ENCODE data around the gene UGT2B10.
"Not testable (repeated sequence)": the region's sequence is repeated elsewhere in the genome, so short reads cannot be mapped to it uniquely, and the experiment has no call there.

The UGT2B10 gene

DNA sequence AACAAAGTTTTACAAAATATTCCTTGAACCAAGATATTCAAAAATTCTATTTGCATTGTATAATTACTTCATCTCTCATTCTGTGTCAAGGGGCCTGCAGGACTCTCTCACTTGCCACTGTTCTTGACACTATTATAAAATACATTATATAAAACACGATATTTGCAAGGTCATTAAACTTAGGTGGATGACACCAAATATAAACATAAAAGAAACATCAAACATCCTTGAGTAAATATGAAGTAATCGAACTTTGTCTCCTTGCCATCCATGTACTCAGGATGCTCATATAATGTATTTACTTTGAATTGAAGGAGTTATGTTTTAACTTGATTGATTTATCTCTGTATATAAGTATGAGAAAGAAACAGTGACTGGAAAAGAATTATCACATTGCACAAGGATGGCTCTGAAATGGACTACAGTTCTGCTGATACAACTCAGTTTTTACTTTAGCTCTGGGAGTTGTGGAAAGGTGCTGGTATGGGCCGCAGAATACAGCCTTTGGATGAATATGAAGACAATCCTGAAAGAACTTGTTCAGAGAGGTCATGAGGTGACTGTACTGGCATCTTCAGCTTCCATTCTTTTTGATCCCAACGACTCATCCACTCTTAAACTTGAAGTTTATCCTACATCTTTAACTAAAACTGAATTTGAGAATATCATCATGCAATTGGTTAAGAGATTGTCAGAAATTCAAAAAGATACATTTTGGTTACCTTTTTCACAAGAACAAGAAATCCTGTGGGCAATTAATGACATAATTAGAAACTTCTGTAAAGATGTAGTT lies at the start of gene UGT2B10:
Gene UGT2B10 (plus strand): TSS at position 378 of the 793 bp plus-strand sequence. CDS start 26 bp downstream, at position 404.
- not testable (repeated sequence) for DNase-seq

DNA sequence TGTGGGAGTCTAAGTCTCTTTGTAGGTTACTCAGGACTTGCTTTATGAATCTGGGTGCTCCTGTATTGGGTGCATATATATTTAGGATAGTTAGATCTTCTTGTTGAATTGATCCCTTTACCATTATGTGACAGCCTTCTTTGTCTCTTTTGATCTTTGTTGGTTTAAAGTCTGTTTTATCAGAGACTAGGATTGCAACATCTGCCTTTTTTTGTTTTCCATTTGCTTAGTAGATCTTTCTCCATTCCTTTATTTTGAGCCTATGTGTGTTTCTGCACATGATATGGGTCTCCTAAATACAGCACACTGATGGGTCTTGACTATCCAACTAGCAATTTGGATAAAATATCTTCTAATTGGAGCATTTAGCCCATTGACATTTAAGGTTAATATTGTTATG lies 44.0 kb upstream of the UGT2B10 start:
- not testable (repeated sequence) for DNase-seq

DNA sequence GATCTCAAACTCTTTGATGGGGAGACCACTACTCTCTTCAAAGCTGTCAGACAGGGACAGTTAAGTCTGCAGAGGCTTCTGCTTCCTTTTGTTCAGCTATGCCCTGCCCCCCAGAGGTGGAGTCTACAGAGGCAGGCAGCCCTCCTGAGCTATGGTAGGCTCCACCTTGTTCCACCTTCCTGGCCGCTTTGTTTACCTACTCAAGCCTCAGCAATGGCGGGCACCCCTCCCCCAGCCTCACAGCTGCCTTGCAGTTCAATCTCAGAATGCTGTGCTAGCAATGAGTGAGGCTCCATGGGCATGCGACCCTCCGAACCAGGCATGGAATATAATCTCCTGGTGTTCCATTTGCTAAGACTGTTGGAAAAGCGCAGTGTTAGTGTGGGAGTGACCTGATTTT lies 42.1 kb upstream of the UGT2B10 start:
- no peak for DNase-seq

DNA sequence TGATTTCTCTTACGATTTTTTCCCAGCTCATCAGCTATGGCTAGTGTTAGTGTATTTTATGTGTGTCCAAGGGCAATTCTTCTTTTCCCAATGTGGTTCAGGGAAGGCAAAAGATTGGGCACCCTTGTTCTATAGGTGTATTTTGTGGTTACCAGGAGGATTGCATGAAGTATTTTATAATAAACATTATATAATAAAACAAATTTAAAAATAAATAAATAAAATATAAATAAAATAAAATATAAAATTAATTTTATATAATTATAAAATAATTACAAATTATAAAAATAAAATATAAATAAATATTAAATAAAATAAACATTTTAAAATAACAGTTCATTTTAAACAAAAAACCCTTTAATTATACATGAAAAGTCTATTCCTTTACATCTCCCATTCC lies 35.6 kb upstream of the UGT2B10 start:
- DNase-seq = no peak

DNA sequence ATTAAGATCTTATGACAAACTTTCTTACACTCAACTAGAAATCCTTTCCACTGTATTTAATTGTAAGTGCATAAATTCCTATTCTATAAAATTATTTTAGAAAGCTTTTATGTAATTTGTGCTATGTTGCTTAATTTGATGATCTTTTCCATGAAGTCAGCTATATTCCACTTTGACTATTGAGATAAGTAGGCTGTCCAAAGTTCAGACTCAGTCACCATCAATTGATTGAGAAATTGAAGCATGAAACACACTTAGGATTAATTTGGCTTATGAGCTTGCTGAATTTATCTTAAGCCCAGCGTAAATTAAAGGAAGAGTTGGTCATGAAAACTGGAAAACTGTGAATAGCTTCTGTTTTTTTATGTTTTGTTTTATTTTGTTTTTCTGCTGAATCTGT lies 18.7 kb upstream of the UGT2B10 start:
- no peak for DNase-seq

DNA sequence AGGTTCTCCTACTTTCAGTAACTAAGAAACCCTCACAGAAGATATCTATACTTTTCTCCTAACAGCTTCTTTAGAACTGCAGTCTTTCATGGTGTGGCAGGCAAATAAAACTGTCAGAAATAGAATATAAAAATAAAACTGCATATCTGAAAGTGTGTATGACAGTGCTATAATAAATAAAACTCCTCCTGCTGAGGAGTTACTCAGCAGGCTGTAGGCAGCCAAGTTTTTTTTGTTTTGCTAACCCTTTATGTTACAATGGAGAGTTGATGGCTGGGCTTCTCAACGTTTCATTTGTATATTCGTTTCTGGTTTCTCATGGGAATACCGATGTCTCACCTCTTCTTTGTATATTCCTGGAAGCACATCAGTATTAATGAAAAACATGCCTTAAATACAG lies 18.2 kb upstream of the UGT2B10 start:
- DNase-seq = no peak

DNA sequence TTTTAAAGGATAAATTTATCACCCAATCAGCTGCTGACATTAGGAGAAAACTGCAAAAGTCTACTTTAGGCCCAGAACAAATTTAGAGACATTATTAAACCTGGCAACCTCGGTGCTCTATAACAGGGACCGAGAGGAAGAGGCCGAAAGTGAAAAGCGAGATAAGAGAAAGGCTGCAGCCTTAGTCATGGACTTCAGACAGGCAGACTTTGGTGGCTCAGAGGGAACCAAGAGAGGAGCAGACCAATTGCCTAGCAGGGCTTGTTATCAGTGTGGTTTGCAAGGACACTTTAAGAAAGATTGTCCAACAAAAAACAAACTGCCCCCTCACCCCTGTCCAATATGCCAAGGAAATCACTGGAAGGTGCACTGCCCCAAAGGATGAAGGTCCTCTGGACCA lies 12.8 kb upstream of the UGT2B10 start:
- DNase-seq = no peak

DNA sequence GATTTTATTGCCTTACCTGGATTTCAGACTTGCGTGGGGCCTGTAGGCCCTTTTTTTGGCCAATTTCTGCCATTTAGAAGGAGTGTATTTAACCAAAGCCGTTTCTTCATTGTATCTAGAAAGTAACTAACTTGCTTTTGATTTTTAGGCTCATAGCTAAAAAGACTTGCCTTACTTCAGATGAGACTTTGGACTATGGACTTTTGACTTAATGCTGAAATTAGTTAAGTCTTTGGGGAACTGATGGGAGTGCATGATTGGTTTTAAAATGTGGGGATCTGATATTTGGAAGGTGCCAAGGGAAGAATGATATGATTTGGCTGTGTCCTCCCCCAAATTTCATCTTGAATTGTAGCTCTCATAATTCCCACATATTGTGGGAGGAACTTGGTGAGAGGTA lies 7.7 kb upstream of the UGT2B10 start:
- DNase-seq = no peak

DNA sequence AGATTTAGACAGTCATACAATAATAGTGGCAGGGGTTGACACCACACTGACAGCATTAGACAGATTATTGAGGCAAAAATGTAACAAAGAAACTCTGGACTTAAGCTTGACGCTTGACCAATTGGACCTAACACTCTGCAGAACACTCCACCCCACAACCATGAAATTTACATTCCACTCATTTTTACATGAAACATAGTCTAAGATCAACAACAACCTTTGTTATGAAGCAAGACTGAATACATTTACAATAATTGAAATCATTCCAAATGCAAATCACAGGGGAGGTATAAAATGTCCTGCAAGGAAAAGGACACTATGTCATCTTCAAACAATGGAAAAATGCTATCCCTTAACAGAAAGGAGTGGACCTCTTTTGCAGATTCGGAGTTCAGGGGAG lies 4.9 kb upstream of the UGT2B10 start:
- DNase-seq = no peak

DNA sequence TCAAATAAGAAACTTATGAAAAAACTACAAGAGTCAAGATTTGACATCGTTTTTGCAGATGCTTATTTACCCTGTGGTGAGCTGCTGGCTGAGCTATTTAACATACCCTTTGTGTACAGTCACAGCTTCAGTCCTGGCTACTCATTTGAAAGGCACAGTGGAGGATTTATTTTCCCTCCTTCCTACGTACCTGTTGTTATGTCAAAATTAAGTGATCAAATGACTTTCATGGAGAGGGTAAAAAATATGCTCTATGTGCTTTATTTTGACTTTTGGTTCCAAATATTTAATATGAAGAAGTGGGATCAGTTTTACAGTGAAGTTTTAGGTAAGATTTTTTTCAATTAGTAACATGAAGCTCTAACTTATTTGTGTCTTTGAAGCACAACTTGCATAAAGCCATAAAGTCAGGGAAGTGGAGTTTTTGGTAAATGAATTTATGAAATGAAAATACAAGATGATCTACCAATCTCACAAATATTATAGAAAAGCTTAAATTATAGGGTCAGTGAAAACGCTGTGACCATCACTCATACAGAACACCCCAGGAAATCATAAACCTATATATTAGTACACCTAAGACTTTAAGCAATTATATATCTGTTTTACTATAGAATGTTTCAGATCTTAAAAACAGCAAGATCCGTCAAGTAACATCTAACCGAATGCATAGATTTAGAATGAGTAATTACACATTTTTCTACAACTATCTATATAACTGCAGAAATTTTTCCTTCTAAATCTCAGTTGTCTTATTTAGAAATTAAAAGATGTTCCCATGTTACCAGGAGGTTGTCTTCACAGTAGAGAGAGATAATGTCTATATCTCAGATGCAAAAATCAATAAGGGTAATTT lies 844 bp downstream of the UGT2B10 start:
- DNase-seq = not testable (repeated sequence)

DNA sequence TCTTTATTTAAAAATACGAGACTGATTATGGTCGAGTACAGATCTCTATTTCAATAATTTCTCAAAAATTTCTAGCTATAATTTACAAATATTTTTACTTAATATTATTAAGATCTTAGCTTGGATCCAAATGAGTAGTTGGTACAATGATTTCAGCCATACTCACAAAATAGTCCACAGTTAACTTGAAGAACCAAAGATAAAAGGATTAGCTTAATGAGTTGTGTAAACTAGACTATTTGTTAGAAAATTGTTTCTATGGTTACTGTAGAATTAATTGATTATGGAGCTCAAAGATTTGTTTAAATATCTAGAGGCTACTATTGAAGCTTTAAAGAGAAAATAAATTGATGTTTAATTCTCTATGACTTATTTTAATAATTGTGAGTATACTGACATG lies 1.6 kb downstream of the UGT2B10 start:
- no peak for DNase-seq

DNA sequence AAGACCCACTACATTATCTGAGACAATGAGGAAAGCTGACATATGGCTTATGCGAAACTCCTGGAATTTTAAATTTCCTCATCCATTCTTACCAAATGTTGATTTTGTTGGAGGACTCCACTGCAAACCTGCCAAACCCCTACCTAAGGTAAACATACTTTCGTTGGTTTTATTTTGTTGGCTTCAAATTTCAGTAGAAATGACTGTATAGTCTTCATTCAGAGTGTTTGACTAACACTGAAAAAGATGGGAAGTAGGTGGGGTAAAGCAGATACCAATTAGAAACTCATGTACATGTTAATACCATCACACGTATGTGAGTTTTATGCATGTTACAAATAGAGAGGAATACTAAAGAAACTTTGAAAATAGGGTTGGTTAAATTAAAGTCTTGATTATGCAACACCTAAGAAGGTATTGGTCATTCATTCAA lies 2.3 kb downstream of the UGT2B10 start:
- not testable (repeated sequence) for DNase-seq

DNA sequence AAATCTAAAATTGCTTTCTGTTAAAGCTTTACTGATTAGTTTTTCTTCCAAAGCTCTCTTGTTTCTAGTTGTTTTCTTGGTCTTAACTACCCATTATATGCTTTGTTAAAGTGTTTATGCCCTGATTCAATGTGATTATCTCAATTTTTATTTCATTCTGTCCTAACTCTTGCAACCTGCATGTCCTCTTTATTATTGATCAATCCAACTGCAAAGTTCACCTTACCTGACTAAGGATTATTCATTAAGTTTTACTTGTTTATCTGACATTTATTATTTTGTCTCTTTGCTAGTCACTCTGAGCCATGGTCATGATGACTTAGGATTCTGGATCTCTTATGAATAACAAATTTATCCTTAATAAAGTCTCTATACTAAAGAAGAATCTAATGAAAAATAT lies 15.8 kb downstream of the UGT2B10 start:
- no peak for DNase-seq

DNA sequence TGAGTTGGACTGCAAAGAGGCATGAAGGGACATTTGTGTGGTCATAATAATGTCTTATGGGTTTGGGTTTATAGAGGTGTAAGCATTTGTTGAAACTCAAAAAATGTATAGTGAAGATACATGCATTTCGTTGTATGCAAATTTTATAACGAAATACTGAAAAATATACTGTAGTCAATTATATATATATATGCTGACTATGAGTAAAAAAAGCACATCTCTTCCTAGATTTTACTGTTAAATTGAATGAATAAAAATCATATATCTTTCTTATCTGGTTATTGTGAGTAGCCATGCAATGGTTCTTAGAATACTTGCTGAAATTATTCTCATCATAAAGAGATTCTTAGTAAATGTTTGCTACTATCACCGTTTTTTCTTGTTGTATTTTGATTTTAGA lies 34.5 kb downstream of the UGT2B10 start:
- DNase-seq = no peak

DNA sequence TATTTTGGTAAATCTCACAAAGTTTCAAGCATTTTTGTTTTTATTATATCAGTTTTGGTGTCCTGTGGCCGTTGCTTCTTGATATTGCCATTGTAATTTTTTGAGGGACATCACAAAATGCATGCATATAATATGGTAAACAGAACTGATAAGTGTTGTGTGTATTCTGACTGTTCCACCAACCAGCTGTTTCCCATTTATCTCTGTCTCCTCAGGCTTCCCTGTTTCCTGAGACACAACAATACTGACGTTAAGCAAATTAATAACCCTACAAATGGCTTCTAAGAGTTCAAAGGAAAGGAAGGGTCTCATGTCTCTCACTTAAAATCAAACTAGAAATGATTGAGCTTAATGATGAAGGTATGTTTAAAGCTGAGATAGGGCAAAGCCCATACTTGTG lies 40.0 kb downstream of the UGT2B10 start:
- DNase-seq = no peak

DNA sequence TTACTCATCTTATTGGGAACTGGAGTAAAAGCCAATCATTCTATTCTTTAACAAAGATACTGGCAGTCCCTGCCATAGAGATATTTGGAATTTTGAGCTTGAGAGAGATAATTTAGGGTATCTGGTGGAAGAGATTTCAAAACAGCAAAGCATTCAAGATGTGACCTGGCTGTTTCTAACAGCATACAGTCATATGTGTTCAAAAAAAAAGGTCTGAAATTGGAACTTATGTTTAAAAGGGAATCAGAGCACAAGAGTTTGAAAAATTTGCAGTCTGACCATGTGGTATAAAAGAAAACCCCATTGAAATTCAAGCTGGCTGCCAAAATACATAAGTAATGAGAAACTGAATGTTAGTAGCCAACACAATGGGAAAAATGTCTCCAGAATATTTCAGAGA lies 42.2 kb downstream of the UGT2B10 start:
- DNase-seq = no peak

DNA sequence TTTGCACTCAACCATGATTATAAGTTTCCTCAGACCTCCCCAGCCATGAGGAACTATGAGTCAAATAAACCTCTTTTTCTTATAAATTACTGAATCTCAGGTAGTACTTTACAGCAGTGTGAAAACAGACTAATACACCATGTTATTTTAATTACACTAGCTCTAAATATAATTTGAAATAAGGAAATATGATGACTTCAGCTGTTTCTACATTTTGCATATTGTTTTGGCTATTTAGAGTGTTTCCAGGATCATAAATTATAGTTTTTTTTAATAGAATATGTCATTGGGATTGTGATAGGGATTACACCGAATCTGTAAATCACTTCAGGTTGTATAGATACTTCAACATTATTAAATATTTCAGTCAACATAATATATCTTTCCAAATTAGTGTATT lies 43.9 kb downstream of the UGT2B10 start:
- no peak for DNase-seq

DNA sequence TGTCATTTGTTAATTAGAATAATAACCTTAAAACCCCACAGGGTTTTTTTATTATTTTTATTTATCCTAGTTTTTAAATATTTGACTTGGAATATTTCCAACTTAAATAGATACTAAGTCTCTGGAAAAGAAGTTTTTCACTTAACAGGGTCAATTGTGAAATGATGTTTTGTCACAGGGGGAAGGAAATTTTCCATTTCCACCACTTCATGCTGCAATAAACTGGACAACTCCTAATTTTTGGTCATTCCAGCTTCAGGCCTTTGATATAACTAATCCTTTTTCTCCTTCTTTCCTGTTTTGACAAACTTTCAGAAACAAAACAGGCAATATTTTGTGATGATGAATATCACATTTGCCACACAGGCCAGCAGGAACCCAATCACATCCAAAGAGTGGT lies 45.3 kb downstream of the UGT2B10 start:
- no peak for DNase-seq

DNA sequence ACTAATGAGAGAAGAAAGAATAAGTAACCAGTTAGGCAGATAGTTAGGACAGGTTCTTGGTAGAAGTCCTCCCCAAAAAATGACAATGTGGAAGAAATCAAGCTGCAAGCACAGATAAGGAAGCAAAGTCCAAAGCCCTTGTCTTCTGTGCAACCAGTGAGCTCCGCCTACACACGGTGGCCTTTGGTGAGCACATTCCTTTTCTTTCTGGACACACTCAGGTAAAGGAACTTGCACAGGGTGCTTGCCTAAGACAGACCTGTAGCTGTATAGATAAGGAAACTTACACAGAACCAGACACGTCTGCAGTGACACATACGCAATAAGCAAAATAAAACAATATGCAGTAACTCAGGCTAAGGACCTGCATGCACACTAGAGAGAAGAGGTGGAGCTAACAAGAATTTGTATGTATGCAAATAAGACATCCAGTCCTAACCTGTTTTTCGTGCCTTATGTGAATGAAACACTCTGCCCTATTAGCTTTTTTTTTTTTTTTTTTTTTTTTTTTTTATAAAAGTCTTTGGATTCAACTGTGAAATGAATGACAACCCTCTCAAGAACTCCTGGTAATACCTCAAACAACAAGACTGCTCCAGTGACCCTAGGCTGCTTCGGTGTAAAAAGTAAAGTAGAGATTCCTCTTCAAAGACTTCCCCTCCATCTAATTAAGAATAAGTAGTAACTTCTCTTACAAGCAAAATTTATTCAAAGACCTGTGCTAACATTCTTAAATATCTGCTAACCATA lies 48.8 kb downstream of the UGT2B10 start:
- no peak for DNase-seq

DNA sequence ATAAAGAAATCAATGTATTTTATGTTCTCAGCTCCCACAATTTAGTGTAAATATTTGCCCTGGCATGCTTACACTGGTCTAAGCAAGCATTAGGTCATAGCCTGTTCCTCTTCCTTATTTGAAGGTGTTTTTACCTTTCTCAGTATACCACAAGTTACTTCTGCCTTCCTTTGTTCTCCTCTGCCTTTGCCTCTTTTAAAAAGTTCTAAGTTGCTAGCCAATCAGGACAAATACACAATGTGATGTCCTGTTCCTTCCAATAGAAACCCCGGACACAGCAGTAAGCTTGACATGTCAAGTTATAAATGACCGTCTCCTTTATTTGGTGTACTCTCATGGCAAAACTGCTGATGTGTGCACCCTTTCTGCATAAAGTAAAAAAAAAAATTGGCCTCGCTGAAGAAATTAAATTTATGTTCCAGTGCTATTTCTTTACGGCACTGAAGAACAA lies 49.4 kb downstream of the UGT2B10 start:
- DNase-seq = no peak

DNA sequence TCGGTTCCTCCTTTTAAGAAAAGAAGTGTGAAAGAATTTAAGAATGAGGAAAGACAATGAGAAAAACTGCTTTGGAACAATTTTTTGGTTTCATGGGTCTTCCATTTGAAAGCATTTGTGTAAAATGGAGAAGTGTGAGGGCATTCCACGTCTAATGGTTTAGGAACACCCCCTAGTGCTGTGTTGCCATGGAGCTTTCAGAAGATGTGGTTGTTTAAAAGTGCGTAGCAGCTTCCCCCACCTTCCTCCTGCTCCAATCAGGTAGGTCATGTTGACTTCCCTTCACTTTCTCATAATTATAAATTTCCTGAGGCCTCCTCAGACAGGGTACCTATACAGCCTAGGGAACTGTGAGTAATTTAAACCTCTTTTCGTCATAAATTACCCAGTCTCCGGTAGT lies 50.0 kb downstream of the UGT2B10 start:
- no peak for DNase-seq

DNA sequence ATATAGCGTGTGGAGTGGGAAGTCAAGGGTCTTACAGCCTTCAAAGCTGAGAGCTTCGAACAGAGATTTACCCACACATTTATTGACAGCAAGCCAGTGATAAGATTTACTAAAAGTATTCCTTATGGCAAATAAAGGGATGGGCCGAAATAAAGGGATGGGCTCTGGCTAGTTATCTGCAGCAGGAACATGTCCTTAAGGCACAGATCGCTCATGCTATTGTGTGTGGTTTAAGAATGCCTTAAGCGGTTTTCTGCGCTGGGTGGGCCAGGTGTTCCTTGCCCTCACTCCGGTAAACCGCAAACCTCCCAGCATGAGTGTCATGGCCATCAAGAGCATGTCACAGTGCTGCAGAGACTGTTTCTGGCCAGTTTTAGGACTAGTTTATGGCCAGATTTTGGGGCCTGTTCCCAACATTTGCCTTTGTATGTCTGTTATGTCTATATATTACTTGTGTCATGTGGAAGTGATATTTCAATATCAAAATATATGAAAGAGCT lies 53.5 kb downstream of the UGT2B10 start:
- no peak for DNase-seq

Measured in activated CD4-positive, alpha-beta T cell treated with anti-CD3 and anti-CD28 coated beads for 4 hours (primary cell).